ENCODE results near the gene FSIP1. TPM values are rescaled to one million over a fixed set of nuclear protein-coding genes. Genes with fewer than 3 reads are reported as not detected.

FSIP1 gene
- total RNA-seq, 1 experiment from 2014 or later: 3.2 TPM

- CTCF ChIA-PET: interaction anchor here (0.7 kb wide), 1 partner anchor 10 kb away, joined by 6 read pairs; no protein-coding TSS in a partner anchor
- Mint-ChIP-seq H3K9me3 (ENCODE audit: unreplicated experiment) (no peaks in the 10 kb centered on the region), H3K27ac (ENCODE audit: low read depth, unreplicated experiment) (no peak overlapping the region), H3K4me1 (ENCODE audit: insufficient read depth, unreplicated experiment) (peaks cover 14% of the 10 kb centered on the region), H3K4me3 (ENCODE audit: unreplicated experiment) (no peak overlapping the region), H3K27me3 (ENCODE audit: insufficient read depth, unreplicated experiment) (no peaks in the 10 kb centered on the region), H3K36me3 (ENCODE audit: insufficient read depth, unreplicated experiment) (no peaks in the 10 kb centered on the region)
- intact Hi-C loops (cut with micrococcal nuclease): no loop called here
- POLR2A ChIA-PET: interaction anchor here (0.6 to 0.7 kb wide), 2 partner anchors 118 to 468 kb away, joined by 3 read pairs; no protein-coding TSS in a partner anchor
- BruUV-seq (replicated peaks): no TSS peak
- TF ChIP-seq CTCF (IDR thresholded peaks at IDR 0.05; ENCODE audit: unreplicated experiment): no peak
- DNase-seq (ENCODE audit: unreplicated experiment): no peak
Measured at GRCh38 chr15:39639037-39639436, 143.6 kb downstream of the FSIP1 start.

GRCh38 chr15:39638041-39638440 lies 144.6 kb downstream of the FSIP1 start:
- no peak overlapping the region for H3K27ac Mint-ChIP-seq (ENCODE audit: low read depth, unreplicated experiment)
- intact Hi-C loops (cut with micrococcal nuclease): no loop called here
- CTCF ChIA-PET: no interaction called here
- no peak overlapping the region for H3K4me3 Mint-ChIP-seq (ENCODE audit: unreplicated experiment)
- no peak for TF ChIP-seq CTCF (IDR thresholded peaks at IDR 0.05; ENCODE audit: unreplicated experiment)
- POLR2A ChIA-PET: no interaction called here
- no TSS peak for BruUV-seq (replicated peaks)
- no peaks in the 10 kb centered on the region for H3K27me3 Mint-ChIP-seq (ENCODE audit: insufficient read depth, unreplicated experiment)
- peaks cover 14% of the 10 kb centered on the region for H3K4me1 Mint-ChIP-seq (ENCODE audit: insufficient read depth, unreplicated experiment)
- H3K9me3 Mint-ChIP-seq (ENCODE audit: unreplicated experiment): no peaks in the 10 kb centered on the region
- no peaks in the 10 kb centered on the region for H3K36me3 Mint-ChIP-seq (ENCODE audit: insufficient read depth, unreplicated experiment)
- no peak for DNase-seq (ENCODE audit: unreplicated experiment)

- H3K4me3 Mint-ChIP-seq (ENCODE audit: unreplicated experiment): no peak overlapping the region
- peaks cover 22% of the 10 kb centered on the region for H3K4me1 Mint-ChIP-seq (ENCODE audit: insufficient read depth, unreplicated experiment)
- no peaks in the 10 kb centered on the region for H3K27me3 Mint-ChIP-seq (ENCODE audit: insufficient read depth, unreplicated experiment)
- intact Hi-C loops (cut with micrococcal nuclease): no loop called here
- TF ChIP-seq CTCF (IDR thresholded peaks at IDR 0.05; ENCODE audit: unreplicated experiment): no peak
- H3K9me3 Mint-ChIP-seq (ENCODE audit: unreplicated experiment): no peaks in the 10 kb centered on the region
- DNase-seq (ENCODE audit: unreplicated experiment): peak; percentile 67
- H3K36me3 Mint-ChIP-seq (ENCODE audit: insufficient read depth, unreplicated experiment): peaks cover 5% of the 10 kb centered on the region
- no TSS peak for BruUV-seq (replicated peaks)
- CTCF ChIA-PET: interaction anchor here (0.8 to 2.3 kb wide), 7 partner anchors 9 to 237 kb away, joined by 3 to 12 read pairs (median 3); no protein-coding TSS in a partner anchor
- POLR2A ChIA-PET: interaction anchor here (1.6 to 2.0 kb wide), 2 partner anchors 10 to 20 kb away, joined by 5 to 6 read pairs; no protein-coding TSS in a partner anchor
- peak overlapping the region; percentile 55 for H3K27ac Mint-ChIP-seq (ENCODE audit: low read depth, unreplicated experiment)
Measured at GRCh38 chr15:39631357-39631756, 151.3 kb downstream of the FSIP1 start.

- Mint-ChIP-seq H3K4me1 (ENCODE audit: insufficient read depth, unreplicated experiment) (peaks cover 32% of the 10 kb centered on the region), H3K4me3 (ENCODE audit: unreplicated experiment) (no peak overlapping the region), H3K27me3 (ENCODE audit: insufficient read depth, unreplicated experiment) (no peaks in the 10 kb centered on the region), H3K9me3 (ENCODE audit: unreplicated experiment) (no peaks in the 10 kb centered on the region), H3K27ac (ENCODE audit: low read depth, unreplicated experiment) (peak overlapping the region; percentile 77), H3K36me3 (ENCODE audit: insufficient read depth, unreplicated experiment) (peaks cover 5% of the 10 kb centered on the region)
- TF ChIP-seq CTCF (IDR thresholded peaks at IDR 0.05; ENCODE audit: unreplicated experiment): no peak
- CTCF ChIA-PET: interaction anchor here (0.6 to 1.5 kb wide), 6 partner anchors 11 to 624 kb away, joined by 3 to 4 read pairs (median 3); no protein-coding TSS in a partner anchor
- POLR2A ChIA-PET: interaction anchor here (0.7 to 2.3 kb wide), 5 partner anchors 12 to 52 kb away, joined by 3 to 16 read pairs (median 9); no protein-coding TSS in a partner anchor
- no TSS peak for BruUV-seq (replicated peaks)
- DNase-seq (ENCODE audit: unreplicated experiment): peak; percentile 40
- intact Hi-C loops (cut with micrococcal nuclease): no loop called here
Measured at GRCh38 chr15:39629906-39630305, 152.7 kb downstream of the FSIP1 start.
